ENCODE results near the gene CLDN15.

CLDN15 gene

GRCh38 chr7:101243646-101244374, 6.2 kb upstream of the CLDN15 start:
- DNase-seq = no peak

GRCh38 chr7:101241443-101242349, 4.1 kb upstream of the CLDN15 start:
- DNase-seq = no peak

GRCh38 chr7:101241015-101241363, 3.4 kb upstream of the CLDN15 start:
- no peak for DNase-seq

GRCh38 chr7:101240226-101241014, 2.8 kb upstream of the CLDN15 start:
- no peak for DNase-seq

- no peak for DNase-seq
These were observed 2.3 kb upstream of the CLDN15 start for GRCh38 chr7:101239951-101240220.

- DNase-seq = no peak
These were observed 1.8 kb upstream of the CLDN15 start for GRCh38 chr7:101239191-101239950.

- no peak for DNase-seq
These were observed 902 bp upstream of the CLDN15 start for GRCh38 chr7:101238226-101239182.

- DNase-seq = no peak
These were observed 1.2 kb downstream of the CLDN15 start for GRCh38 chr7:101236292-101236835.

GRCh38 chr7:101235522-101235921, 2.1 kb downstream of the CLDN15 start:
- DNase-seq = no peak

- no peak for DNase-seq
These were observed 2.6 kb downstream of the CLDN15 start for GRCh38 chr7:101235050-101235449.

- DNase-seq = no peak
These were observed 3.0 kb downstream of the CLDN15 start for GRCh38 chr7:101234636-101235035.

- no peak for DNase-seq
These were observed 3.6 kb downstream of the CLDN15 start for GRCh38 chr7:101233907-101234547.

GRCh38 chr7:101232141-101232850, 5.3 kb downstream of the CLDN15 start:
- peak; percentile 86 for DNase-seq

- DNase-seq = no peak
These were observed 6.0 kb downstream of the CLDN15 start for GRCh38 chr7:101231644-101232043.

- DNase-seq = no peak
These were observed 10.9 kb downstream of the CLDN15 start for GRCh38 chr7:101226721-101227120.

GRCh38 chr7:101225650-101226049, 12.0 kb downstream of the CLDN15 start:
- no peak for DNase-seq

- no peak for DNase-seq
These were observed 14.1 kb downstream of the CLDN15 start for GRCh38 chr7:101223528-101223927.

GRCh38 chr7:101222275-101222830, 15.2 kb downstream of the CLDN15 start:
- no peak for DNase-seq

GRCh38 chr7:101220295-101220694, 17.3 kb downstream of the CLDN15 start:
- no peak for DNase-seq

Measured in islet precursor cell (in vitro differentiated cells).